ENCODE results near the gene TMEM269. TPM values are rescaled to one million over a fixed set of nuclear protein-coding genes. Genes with fewer than 3 reads are reported as not detected.

The TMEM269 gene
- total and polyA plus RNA-seq, 9 of the 15 experiments (the other 6 are each of a cell fraction or from before 2014, with no cell fraction given): 0.09 to 0.49 (median 0.21) TPM

DNA sequence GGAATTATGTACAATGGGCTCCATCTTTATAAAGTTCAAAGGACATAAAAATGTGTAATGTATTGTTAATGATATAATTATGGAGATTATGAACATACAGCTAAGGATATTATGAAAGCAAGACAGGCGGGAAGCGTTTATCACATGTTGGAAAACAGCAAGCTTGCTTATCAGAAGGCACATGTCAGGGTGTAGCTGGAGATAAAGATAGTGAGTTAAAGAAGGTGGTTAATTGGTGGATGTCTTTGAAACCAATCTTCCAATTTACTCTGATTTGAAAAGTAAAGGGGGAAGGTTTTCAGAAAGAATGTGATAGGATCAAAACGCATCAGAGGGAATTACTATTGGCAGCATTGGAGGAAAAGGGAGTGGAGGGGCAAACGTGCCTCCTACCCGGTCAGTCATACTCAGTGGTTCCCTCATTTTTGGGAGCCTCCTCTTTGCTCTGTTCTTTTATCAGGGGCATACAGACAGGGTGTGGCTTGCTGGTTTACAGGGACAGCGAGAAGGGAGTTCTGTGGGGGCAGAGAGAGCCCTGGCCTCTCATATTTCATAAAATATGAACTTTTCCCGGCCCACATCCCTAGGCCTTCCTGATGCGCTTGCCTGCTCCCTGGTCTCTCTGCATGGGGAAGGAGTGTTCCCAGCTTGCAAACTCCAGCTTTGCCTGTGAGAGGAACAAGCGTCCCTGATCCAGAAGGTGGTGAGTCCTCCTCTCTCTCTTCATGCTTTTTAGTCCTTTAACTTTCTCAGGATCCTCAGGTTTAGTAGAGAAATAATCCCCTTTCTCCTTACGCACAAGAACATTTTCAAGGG is 40.5 kb downstream of the TMEM269 start (continued):
- TF ChIP-seq, protein P1, sequence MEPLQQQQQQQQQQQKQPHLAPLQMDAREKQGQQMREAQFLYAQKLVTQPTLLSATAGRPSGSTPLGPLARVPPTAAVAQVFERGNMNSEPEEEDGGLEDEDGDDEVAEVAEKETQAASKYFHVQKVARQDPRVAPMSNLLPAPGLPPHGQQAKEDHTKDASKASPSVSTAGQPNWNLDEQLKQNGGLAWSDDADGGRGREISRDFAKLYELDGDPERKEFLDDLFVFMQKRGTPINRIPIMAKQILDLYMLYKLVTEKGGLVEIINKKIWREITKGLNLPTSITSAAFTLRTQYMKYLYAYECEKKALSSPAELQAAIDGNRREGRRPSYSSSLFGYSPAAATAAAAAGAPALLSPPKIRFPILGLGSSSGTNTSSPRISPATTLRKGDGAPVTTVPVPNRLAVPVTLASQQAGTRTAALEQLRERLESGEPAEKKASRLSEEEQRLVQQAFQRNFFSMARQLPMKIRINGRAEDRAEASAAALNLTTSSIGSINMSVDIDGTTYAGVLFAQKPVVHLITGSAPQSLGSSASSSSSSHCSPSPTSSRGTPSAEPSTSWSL (CRISPR knock-in tag; IDR thresholded peaks at IDR 0.05; ENCODE audit: borderline replicate concordance): 0 out of 2 replicates have a peak, but pooled peaks have one; percentile 36
- TF ChIP-seq ZNF197 (CRISPR knock-in tag; IDR thresholded peaks at IDR 0.05; ENCODE audit: low read depth) (no peak), ZNF398 (CRISPR knock-in tag; IDR thresholded peaks at IDR 0.05) (no peak), NBN (IDR thresholded peaks at IDR 0.05; ENCODE audit: low read depth) (peak; percentile 94), NR2C1 (IDR thresholded peaks at IDR 0.05) (peak; percentile 58; the same call in 1 of the 2 replicates), NR2C1 (tag; IDR thresholded peaks at IDR 0.05) (peak; percentile 59; the same call in 1 of the 2 replicates), ZBTB33 (CRISPR knock-in tag; IDR thresholded peaks at IDR 0.05) (peak; percentile 61; the same call in 1 of the 2 replicates), CHD4 (IDR thresholded peaks at IDR 0.05; ENCODE audit: insufficient read depth, insufficient replicate concordance, low read depth, low read length, poor library complexity, severe bottlenecking) (no peak), MCM2 (IDR thresholded peaks at IDR 0.05; ENCODE audit: low read depth) (no peak), RFX1 (IDR thresholded peaks at IDR 0.05) (no peak), MECOM (CRISPR knock-in tag; IDR thresholded peaks at IDR 0.05) (peak; percentile 73), ZNF644 (tag; IDR thresholded peaks at IDR 0.05; ENCODE audit: low read depth) (peak; percentile 91; the same call in 1 of the 2 replicates), HDAC6 (IDR thresholded peaks at IDR 0.05; ENCODE audit: low read depth, low read length) (no peak), E2F6 (IDR thresholded peaks at IDR 0.05; ENCODE audit: borderline replicate concordance in 1 of 2, extremely low read depth in 1 of 2, insufficient read depth in 1 of 2, insufficient read length in 1 of 2, low read depth in 1 of 2, low read length in 1 of 2, poor library complexity in 1 of 2, severe bottlenecking in 1 of 2) (peak; percentile 58 to 68), SRF (CRISPR knock-in tag; IDR thresholded peaks at IDR 0.05) (peak in 1 of 2 experiments; percentile 15; a peak in 1 of 4 replicates)
- TF ChIP-seq, protein P2, sequence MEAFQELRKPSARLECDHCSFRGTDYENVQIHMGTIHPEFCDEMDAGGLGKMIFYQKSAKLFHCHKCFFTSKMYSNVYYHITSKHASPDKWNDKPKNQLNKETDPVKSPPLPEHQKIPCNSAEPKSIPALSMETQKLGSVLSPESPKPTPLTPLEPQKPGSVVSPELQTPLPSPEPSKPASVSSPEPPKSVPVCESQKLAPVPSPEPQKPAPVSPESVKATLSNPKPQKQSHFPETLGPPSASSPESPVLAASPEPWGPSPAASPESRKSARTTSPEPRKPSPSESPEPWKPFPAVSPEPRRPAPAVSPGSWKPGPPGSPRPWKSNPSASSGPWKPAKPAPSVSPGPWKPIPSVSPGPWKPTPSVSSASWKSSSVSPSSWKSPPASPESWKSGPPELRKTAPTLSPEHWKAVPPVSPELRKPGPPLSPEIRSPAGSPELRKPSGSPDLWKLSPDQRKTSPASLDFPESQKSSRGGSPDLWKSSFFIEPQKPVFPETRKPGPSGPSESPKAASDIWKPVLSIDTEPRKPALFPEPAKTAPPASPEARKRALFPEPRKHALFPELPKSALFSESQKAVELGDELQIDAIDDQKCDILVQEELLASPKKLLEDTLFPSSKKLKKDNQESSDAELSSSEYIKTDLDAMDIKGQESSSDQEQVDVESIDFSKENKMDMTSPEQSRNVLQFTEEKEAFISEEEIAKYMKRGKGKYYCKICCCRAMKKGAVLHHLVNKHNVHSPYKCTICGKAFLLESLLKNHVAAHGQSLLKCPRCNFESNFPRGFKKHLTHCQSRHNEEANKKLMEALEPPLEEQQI (IDR thresholded peaks at IDR 0.05): peak; percentile 96
